Astrocyte of the spinal cord (primary cell): ENCODE results near the gene NCF2.

Experiments used
- DNase-seq: peaks from one replicate; pipeline ENCODE4 v3.0.0; 2011; ENCODE audit warnings: low read depth, low spot score
- H3K4me3 ChIP-seq: 2 replicates; pipeline ENCODE4 v1.5.1; 2011; ENCODE audit warnings: low read depth, mild to moderate bottlenecking, low read length, moderate library complexity
- in situ Hi-C: cut with HindIII; loops from 2 replicates; pipeline ENCODE4 v1.10.0; 2017; ENCODE audit warnings: low sequenced_read_pairs
- TF ChIP-seq, protein P1 (sequence below): IDR thresholded peaks from 2 replicates; pipeline ENCODE4 v1.5.1; 2012; ENCODE audit warnings: low read depth, mild to moderate bottlenecking, low read length, inconsistent platforms

The NCF2 gene

DNA sequence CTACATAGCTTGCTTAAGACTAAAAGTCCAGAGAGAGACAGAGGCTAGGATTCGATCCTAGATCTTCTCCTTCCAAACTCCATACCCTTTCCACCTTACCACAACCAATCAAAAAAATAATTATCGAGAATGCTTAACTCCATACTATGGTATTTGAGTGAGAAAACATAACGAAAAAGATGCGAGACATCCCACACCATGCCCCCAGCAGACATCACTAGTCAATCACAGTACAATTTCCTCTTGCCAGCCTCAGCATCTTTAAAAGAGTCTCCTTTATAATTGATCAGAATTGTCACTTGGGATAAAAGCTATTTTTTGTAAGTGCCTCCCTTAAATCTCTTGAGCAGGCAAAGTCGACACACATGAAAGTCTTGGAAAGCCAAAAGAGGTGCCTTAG is 875 bp downstream of the NCF2 start:
- in situ Hi-C loops = no loop called here

DNA sequence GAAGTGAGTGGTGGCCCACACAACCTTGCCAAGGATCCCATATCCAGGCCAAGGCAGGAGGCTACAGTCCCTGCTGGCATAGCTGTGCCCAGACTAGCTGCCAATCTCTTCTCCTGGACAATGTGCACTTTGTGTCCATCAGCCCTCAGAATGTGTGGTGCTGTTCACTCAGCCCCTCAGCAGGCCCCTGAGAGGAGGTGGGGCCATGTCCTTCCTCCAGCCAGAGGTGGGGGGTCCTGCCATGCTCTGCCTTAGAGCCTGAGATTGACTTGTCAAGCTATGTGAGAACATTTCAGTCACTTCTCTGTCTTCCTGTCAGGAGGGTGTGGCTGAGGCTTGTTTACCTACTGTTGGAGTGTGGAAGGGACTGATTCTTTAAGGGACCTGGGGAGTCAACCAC is 1.4 kb downstream of the NCF2 start:
- H3K4me3 ChIP-seq = no peak overlapping the region
- DNase-seq = no peak
- TF ChIP-seq, protein P1, sequence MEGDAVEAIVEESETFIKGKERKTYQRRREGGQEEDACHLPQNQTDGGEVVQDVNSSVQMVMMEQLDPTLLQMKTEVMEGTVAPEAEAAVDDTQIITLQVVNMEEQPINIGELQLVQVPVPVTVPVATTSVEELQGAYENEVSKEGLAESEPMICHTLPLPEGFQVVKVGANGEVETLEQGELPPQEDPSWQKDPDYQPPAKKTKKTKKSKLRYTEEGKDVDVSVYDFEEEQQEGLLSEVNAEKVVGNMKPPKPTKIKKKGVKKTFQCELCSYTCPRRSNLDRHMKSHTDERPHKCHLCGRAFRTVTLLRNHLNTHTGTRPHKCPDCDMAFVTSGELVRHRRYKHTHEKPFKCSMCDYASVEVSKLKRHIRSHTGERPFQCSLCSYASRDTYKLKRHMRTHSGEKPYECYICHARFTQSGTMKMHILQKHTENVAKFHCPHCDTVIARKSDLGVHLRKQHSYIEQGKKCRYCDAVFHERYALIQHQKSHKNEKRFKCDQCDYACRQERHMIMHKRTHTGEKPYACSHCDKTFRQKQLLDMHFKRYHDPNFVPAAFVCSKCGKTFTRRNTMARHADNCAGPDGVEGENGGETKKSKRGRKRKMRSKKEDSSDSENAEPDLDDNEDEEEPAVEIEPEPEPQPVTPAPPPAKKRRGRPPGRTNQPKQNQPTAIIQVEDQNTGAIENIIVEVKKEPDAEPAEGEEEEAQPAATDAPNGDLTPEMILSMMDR = no peak

More for the DNA sequence above, 875 bp downstream of the NCF2 start:
- TF ChIP-seq, protein P1 = no peak
- no peak overlapping the region for H3K4me3 ChIP-seq
- DNase-seq = no peak

DNA sequence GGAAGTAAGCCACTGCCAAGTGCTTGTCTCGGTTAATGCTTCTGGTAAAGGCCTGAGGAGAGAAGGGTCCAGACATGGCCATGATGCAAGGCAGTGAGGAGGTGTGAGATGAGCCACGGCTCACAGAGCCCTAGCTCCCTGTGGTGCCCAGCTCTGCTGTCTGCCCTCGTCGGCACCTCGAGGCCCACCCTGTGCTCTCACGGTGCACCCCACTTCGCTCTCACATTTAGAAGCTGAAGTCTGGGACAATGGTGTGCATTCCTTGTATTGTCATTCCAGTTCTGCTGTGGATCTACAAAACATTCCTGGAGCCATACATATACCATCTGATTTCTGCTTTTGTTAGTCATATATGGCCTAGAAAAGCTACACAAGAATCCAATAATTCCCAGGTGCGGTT is 3.3 kb downstream of the NCF2 start:
- no peak for DNase-seq
- in situ Hi-C loops = no loop called here
- no peak overlapping the region for H3K4me3 ChIP-seq
- TF ChIP-seq, protein P1 = no peak

More for the DNA sequence above, 1.4 kb downstream of the NCF2 start:
- in situ Hi-C loops = no loop called here

DNA sequence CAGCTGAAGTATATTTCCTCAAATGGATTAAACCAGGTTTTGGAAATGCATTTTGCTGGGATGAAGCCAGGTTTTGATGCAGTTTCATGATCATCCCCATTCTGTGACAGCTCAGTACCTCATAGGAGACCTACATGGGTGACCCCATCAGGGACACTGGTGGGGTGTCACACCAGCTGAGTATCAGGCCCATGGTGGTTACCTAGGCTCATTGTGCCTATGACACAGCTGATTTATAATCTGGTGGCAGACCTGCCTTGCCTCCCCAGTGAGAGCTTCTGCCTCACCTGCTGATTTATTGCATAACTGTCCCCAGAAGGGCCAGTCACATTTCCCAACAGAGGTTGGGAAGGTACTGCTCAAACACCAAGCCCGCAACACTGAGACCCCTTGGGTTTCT is 3.8 kb downstream of the NCF2 start:
- H3K4me3 ChIP-seq = no peak overlapping the region
- TF ChIP-seq, protein P1 = no peak
- no peak for DNase-seq
- in situ Hi-C loops = no loop called here

DNA sequence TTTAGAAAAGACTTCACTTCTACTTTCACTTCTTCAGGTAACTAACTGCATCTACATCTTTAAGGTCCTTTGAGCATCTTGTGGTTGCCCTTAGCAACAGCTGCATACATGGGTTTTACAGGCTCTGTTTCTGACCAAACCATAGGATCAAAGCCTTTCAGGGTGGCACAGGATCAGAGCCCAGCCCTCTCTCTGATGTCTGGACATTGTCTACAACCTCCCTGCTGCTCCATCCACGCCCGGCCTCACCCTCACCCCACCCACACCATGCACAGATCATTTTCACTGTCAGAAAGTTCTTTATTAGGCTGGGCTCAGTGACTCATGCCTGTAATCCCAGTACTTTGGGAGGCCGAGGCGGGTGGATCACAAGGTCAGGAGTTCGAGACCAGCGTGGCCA is 5.2 kb downstream of the NCF2 start:
- H3K4me3 ChIP-seq = no peak overlapping the region
- TF ChIP-seq, protein P1 = no peak
- DNase-seq = no peak
- in situ Hi-C loops = no loop called here

DNA sequence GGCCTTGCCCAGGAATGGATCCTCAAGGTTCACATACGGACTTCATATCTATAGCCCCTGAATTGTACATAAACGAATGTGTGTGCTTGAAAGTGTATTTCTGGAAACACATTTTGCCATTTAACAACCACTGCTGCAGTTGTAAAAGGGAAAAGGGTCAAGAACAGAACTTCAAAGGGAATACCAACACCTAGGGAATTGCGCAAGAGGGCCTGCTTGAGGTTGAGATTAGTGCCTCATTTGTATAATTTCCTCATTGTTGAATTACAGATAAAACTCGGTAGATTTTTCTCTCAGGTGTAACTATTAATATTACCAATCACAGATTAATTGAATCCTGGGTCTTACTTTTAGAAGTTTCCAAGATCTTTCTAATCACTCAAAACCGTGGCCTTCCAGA is 6.1 kb downstream of the NCF2 start:
- in situ Hi-C loops = no loop called here
- TF ChIP-seq, protein P1 = no peak
- H3K4me3 ChIP-seq = no peak overlapping the region
- DNase-seq = no peak

DNA sequence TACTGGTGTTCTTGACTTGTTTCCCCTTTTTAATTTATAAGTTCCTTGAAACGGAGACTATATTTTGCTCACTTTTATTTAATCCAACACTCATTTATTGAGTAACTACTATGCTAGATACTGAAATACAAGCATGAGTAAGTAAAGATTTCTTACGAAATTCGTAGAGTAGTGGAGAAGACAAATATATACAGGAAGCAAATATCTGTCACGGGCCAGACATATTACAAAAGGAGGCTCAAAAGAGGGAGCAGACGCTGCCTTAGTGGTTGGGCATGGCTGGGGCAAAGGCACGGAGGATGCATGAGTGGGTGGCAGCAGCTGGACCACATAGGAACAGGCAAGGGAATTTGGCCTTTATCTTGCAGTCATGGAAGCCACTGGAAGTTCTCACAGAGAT is 6.8 kb downstream of the NCF2 start:
- TF ChIP-seq, protein P1 = no peak
- in situ Hi-C loops = no loop called here
- H3K4me3 ChIP-seq = no peak overlapping the region
- no peak for DNase-seq
